Activated naive CD4-positive, alpha-beta T cell treated with Interleukin-2 at 50 U/mL for 16 hours (primary cell): Measurements from ENCODE around the gene ALDH3A2.
"Not testable (repeated sequence)": the region's sequence is repeated elsewhere in the genome, so short reads cannot be mapped to it uniquely, and the experiment has no call there.

Experiments
- DNase-seq: peaks from one replicate; pipeline ENCODE4 v3.0.0-alpha.2; 2020

ALDH3A2 gene

DNA sequence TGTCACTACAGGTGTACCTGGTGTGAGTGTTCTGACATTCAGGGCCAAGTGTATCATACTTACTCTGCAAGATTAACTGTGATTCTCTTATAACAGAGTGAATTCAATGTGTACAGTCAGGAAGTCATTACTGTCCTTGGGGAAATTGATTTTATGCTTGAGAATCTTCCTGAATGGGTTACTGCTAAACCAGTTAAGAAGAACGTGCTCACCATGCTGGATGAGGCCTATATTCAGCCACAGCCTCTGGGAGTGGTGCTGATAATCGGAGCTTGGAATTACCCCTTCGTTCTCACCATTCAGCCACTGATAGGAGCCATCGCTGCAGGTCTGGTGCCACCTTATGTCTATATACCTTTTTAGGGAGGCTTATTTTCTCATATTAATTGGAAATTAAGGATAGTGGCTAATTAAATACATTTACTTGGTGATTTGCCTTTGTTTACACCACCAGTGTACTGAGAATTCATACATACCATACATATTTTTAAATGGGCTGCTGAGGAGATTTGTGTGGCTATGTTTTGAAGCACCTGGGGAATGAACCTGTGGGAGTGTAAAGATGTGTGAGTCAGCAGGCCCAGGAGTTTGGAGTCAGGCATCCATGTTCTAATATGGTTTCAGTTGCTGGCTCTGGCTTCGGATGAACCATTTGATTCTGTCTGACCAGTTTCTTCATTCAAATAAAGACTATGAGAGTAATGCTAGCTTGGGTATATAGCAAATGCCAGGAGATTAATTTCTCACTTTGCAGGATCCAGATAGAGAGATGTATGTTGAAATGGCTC lies 3.1 kb downstream of the ALDH3A2 start:
- DNase-seq = no peak

DNA sequence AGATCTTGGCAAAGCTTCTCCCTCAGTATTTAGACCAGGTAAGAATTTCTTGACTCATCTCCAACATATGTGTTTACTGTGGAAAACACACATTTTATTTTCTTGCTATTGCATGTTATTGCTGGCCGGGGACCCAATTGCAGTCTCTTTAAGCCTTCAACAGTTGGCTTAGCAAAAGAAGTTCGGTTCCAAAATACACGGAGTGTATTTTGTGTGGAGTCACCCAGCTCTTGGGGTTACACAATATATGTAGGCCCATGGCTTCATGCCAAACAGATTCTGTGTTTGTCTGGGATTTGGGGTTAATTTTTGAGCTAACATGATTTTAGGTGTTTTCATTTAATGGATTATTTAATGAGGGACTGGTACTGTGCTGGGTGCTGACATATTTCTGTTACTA lies 4.0 kb downstream of the ALDH3A2 start:
- no peak for DNase-seq

DNA sequence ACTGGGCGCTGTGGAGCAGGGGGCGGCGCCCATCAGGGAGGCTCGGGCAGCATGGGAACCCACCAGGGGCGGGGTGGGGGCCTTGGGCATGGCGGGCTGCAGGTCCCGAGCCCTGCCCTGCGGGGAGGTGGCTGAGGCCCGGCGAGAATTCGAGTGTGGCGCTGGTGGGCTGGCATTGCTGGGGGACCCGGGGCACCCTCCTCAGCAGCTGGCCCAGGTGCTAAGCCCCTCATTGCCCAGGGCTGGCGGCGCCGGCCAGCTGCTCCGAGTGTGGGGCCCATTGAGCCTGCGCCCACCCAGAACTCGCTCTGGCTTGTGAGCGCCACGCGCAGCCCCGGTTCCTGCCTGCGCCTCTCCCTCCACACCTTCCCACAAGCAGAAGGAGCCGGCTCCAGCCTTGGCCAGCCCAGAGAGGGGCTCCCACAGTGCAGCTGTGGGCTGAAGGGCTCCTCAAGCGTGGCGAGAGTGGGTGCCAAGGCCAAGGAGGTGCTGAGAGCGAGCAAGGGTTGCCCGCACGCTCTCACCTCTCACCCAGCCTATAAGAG lies 5.9 kb downstream of the ALDH3A2 start:
- DNase-seq = no peak

DNA sequence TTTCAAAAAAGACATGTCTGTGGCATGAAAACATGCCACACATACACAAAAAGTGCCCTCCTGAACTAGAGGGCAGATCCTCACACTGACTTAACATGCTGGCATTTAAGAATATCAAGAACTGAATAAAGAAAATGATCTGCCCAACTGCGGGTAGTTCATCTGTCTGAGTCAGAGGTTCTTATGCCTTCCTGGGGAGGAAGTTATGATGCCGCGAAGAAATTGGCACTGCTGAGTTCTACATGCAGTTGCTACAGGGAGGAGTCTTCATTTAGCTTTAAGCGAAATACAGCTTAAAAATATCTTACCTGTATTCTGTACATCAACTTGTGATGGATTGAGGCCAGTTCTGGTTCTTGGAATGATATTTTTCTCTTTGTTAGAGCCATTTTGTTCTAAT lies 6.3 kb downstream of the ALDH3A2 start:
- no peak for DNase-seq

DNA sequence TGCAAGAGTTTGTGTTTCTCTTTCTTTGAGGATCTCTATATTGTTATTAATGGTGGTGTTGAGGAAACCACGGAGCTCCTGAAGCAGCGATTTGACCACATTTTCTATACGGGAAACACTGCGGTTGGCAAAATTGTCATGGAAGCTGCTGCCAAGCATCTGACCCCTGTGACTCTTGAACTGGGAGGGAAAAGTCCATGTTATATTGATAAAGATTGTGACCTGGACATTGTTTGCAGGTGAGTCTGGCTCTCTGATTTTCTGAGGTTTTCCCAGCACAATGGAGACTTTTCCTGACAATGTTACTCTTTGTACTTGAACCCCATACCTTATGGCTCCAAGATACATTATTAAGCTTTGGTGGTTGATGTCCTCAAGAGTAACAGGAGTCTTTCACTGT lies 7.8 kb downstream of the ALDH3A2 start:
- no peak for DNase-seq

DNA sequence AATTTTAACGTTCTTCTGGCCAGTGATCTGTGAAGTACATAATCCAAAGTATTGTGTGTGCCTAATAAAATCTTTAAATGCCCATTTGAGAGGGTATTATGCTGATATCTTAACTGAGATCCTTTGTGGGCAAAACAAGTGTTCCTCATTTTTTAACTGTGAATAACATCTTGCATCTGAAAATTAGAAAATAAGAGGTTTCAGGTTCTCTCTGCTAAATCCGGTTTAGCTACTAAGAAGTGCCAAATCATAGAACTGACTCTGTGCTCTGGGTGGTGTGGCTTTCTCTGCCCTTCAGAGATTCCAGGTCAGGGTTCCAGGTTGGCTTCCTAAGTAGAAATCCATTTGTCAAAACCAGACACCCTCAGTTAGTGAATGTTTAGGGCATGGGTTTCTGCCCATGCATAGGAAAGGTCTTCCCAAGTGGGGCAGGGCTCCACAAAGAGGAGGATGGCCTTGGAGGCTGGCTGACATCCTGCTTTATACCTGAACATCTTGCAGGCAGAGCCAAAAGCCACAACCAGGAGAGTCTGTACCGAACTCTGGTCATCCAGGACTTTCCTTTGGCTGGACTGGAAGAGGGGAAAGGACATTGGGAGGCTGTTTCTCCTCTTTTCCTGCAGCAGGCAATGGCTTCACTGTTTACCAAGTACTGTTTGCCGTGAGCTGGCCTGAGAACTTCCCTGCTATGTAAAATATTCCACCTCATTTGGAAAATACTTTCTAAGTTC lies 8.5 kb downstream of the ALDH3A2 start:
- no peak for DNase-seq

DNA sequence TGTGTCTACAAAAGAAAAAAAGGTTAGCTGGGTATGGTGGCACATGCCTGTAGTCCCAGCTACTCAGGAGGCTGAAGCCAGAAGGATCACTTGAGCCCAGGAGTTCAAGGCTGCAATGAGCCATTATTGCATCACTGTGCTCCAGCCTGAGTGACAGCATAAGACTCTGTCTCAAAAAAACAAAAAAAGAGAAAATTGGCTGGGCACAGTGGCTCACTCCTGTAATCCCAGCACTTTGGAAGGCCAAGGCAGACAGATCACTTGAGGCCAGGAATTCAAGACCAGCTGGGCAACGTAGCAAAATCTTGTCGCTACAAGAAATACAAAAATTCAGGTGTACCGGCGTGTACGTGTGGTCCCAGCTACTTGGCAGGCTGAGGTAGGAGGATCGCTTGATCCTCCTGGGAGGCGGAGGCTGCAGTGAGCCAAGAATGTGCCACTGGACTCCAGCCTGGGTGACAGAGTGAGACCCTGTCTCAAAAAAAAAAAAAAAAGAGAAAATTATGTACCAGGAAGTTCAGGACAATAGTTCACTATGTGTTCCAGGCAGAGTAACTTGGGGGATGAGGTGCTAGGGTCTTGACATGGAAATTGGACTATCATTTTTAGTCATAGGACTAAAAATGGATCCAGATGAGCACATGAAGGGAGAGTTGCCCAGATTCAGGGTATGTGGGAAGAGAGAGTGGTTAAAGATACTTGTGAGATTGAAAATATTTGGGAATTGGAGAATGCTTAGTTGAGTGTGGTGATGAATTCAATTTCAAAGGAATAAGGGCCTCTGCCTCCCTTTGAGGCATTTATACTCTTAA lies 11.0 kb downstream of the ALDH3A2 start:
- DNase-seq = no peak

DNA sequence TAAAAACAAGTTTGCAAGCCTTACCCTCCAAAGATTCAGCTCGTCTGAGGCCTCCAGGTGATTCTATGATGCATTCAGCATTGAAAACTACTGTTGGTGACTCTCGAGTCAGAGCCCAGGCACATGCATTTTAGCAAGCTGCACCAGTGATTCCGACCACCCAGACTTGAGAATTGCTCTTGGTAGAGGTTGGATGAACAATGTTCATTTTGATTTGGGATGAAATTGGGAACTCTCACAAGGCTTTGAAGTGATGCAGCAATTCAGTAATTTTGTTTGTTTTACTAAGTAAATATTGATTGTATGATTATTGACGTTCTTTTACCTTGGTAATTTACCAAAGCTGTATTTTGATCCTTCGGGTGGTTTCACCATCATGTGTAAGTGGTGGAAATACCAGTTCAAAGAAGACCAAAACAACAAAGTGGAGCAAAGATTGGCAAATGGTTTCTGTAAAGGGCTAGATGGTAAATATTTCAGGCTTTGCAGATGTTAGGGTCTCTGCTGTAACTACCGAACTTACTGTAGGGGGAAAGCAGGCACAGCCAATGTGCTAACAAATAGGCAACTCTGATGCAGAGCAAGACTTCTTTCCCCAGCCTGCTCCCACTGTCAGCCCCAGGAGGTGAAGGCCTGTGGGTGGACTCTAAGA lies 11.8 kb downstream of the ALDH3A2 start:
- DNase-seq = no peak

DNA sequence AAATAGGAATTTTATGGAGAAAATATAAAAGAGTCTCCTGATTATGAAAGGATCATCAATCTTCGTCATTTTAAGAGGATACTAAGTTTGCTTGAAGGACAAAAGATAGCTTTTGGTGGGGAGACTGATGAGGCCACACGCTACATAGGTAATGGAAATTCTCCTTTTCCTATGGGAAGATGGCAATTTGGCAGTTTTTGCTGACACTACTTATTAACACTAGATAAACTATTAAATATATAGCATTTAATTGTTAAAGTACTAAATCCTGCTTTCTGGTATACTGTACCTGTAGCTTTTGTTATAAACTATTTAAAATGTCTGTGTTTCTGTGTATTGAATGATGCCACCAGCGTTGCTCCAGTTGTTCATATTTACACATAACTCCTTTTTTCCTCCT lies 12.6 kb downstream of the ALDH3A2 start:
- DNase-seq = no peak

DNA sequence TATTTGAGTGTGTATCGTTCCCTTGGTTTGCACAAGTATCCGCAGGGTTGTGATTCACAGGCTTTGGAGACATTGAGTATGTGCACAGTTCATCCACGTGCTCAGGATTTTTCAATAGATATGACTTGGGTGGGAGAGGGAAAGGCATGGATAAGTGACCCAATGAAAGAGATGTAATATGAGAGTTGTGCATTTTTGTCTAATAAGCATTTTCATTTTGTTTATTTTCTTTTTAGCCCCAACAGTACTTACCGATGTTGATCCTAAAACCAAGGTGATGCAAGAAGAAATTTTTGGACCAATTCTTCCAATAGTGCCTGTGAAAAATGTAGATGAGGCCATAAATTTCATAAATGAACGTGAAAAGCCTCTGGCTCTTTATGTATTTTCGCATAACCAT lies 14.5 kb downstream of the ALDH3A2 start:
- DNase-seq = no peak

DNA sequence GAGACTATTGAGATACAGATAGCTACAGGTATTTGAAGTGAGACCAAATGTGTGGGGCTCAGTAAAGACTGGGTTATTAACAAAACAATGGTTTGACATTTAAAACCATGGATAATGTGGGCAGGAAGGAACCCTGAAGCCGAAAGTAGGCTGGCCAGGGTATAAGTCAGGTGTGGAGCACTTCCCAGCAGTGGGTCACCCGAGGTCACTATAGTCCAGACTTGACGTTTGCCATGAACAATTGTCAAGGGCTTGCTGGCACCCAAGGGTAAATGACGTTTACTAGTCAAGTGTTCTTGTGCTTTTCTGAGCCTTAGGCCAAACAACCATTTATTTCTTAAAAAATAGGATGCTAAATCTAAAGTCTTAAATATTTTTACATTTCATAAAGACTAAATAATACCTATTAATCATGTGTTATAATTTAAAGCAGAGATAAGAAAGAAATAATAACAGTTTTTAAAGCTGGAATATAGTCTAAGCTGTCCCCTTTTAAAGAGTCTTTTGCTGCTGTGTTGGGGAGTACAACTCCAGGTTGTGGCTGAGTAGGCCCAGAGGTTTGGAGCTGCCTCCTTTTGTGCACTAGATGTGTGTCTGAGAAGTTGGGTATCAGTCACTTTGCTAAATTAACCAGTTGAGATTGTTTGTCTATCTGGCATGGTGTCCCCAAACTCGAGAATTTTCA lies 15.7 kb downstream of the ALDH3A2 start:
- no peak for DNase-seq

DNA sequence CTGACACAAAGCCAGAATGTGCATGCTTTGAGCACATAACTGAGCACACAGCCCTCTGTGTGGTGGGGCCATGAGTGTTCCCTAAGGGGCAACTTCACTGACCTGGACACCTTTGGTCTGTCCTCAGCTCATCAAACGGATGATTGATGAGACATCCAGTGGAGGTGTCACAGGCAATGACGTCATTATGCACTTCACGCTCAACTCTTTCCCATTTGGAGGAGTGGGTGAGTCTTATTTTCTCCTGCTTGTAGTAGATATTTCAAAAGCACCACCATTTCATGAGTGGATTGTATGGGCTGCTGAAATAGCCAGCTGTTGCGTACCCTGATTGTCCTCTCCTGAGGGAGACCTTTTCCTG lies 16.2 kb downstream of the ALDH3A2 start:
- DNase-seq = no peak

DNA sequence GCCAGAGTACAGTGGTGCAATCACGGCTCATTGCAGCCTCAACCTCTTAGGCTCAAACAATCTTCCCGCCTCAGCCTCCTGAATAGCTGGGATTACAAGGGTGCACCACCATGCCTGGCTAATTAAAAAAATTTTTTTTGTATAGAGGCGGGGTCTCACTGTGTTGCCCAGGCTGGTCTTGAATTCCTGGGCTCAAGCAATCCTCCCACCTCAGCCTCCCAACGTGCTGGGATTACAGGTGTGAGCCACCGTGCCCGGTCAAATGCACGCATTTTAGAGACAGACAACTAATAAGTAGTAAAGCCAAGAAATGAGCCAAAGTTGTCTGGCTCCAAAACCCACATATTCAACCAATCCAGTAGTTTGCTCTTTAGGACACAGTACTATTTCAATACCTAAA lies 21.1 kb downstream of the ALDH3A2 start:
- not testable (repeated sequence) for DNase-seq

DNA sequence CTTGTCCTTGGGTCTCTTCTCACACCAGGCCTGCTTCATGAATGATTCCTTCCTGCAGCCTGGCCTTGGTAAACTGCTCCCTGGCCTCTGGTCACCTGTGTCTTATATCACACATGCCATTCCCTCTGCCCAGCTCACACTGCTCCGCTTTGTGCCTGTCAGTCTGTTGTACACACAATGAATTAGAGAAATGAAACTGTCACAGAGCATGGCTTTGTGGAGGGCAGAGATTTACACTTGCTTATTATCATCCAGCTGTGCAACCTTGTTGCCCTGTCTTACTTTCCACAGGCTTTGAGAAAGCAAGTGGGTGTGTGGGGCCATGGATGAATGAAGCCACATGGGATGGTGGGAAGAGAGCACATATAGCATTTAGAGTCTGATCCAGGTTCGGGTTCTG lies 22.4 kb downstream of the ALDH3A2 start:
- DNase-seq = no peak

DNA sequence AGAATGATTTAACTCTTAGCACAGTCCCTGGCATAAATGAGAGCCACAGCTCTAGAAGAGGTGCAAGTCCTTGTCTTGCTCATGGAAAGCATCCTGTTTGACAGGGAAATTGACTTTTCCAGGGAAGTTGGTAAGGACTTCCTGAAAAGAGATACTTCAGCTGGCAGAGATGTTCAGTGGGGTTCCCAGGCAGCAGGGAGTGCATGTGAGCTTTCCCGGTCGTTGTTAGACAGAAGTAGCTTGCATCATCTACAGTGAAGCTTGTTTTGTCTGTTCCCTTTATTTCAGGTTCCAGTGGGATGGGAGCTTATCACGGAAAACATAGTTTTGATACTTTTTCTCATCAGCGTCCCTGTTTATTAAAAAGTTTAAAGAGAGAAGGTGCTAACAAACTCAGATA lies 22.9 kb downstream of the ALDH3A2 start:
- no peak for DNase-seq

DNA sequence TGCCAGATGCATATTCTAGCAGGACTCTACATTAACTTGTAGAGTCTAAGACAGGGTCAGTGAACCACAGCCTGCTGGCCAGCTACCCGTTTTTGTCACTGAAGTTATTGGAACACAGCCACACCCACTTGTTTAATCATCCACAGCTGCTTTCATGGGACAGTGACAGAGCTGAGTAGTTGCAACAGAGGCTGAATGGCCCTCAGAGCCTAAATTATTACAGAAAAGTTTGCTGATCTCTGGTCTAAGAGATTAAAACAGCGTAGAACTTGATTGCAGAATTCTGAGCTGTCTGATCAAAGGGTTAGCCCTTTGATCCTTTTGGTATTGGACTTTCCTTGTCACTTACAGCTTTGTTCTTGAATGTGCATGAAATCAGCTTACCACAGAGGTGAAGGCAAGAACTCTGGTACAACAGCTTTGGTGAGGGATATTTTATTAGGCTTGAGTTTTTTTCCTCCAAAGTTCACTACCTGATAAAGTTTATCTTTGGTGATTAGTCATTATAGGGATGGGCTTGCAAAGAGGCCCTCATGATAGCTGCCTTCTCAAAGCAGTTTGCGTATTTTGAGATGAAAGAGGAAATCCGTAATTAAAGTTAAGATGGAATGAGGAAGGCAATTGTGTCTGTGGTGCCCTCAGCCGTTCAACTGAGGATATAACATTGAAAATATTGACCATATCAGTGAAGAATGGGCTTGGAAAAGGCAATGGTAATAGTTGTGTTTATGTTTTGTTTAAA lies 23.6 kb downstream of the ALDH3A2 start:
- DNase-seq = no peak

DNA sequence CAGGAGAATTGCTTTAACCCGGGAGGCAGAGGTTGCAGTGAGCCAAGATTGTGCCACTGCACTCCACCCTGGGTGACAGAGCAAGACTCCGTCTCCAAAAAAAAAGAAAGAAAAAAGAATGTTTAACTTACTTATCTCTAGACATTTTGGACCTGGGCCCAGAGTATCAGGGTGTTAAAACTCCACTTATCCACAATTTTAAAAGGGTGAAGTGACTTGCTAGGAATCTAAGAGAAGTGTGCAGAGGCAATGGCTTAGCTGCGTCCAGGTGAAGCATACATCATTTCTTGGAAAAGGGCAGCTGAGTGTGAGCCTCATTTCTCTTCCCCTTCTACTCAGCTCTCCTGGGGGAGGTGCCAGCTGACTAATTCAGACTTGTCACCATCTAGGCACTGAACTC lies 25.1 kb downstream of the ALDH3A2 start:
- DNase-seq = no peak

DNA sequence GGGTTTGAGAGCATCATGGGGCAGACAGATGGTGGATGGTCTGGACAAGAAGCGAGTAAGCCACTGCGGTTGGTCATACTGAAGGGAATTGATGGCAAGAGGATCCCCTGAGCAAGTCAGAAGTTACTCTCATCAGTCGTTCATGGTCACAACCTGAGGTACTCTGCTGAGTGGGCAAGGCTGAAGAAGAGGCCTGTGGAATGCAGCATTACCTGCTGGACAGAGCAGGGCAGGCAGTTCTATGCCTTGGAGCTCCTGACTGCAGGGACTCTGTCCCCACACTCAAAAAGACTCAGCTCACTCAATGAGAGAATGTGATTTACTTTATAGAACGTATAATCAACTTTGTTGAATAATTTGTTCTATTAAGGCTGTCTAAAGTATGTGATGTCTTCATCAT lies 28.3 kb downstream of the ALDH3A2 start:
- no peak for DNase-seq

DNA sequence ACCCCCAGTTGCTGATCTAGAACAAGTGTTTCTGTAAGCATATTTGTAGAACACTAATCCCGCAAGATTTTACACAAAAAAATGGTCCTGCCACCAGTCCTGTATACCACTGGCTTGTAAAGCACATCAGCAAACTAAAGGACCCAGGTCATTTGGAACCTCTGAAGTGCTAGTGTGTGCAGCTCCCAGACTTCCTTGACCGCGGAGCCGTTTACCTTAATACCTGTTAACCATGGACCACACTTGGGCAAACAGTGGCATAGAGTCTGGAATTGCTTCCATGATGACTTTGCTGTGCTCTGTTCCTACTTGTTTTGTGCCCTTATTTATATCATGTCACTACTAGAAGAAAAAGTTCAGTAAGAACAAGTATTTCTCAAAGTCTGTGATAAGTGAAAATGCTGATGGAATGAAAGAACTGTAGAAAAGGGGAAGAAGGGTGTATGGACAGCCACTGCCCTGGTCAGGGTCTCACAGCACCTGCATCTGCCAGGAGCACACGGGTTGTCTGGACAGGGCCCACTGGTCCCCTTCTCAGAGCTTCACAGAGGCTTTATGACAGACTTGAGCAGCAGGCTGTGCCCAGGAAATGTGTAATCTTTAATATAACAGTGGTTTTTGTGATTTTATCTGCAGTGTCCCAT lies 29.3 kb downstream of the ALDH3A2 start:
- DNase-seq = no peak

DNA sequence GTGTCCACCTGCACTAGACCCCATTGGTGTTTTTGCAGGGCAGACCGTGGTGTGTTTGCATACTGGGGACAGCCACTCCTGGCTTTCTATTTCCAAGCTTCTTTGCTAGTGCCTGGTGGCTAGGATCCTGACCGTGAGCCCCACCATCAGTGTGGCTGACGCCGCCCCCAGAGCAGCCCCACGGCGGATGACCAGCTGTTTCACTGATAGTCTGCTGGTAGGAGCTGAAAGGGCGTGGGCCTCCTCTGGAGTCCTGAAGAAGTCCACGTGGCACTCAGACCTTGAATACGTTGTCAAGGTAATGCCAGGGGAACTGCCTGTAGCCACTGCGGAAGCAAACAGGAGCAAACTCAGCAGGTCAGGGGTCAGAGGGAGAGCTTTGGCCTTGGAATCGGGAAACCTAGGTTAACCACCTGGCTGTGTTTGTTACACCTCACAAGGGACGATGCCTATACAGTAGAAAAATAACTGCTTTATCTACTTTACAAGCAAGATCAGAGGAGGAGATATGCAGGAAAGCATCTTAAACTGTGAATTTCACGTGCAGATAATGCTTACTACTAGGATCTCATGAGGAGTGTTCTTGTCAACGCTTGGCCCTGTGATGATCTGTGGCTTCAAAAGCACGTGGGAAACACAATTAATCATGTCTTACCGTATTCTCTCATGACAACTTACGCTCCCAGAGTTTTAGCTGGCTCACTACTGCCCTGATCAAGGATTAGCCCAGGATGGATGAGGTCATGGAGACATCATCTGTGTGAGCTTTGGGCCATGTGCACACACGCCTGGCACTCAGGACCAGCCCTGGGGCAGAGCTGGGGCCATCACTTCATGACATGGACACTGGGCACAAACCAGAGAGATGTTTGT lies 30.3 kb downstream of the ALDH3A2 start:
- DNase-seq = no peak
